Measurements from ENCODE around the gene RUNX1.

Gene RUNX1

GRCh38 chr21:34846601-34847112 is 202.4 kb downstream of the RUNX1 start:
- H3K4me3 ChIP-seq (ENCODE audit: low read depth, low read length) = no peak overlapping the region
- peak; percentile 62 for DNase-seq (ENCODE audit: low read depth)

DNA sequence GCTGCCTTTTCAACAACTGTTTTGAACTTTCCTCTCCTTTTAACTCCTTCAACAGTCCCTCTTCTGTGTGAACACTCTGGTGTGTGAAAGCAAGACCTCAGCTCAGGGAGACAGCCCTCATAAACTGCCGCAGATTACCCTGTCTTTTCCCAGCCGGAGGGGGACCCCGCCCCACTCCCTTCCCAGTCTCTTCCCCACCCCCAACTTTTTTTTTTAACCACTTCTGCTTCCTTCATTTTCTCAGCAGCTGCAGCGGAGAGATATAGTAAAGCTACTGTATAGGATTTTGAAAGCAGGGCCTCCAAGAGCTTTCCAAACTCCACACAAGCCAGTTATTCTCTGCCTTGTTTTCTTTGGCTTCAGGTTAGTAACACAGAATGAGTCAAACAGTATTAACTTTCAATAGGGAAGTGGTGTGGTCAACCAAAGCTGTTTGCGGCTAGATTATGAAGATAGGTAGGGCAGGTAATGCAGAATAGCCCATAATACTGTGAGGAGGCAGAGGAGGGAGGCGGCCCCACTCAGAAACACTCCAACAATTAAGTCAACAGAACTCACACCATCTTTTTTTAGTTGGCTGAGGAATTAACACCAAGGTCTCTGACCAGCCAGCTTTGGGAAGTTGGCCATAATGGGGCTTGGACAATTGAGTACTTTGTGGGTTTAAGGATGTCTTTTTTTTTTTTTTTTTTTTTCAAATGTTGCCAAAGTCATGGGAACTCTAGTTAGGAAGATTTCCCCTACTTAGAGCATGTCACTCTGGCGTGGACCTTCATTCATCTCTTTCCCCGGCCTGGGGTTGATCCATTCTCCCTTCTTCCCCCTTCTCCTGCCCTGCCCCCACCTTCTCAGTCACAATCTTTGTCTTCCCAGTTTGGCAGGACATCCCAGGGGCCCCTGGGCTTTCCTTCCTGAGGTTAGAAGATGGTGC is 203.3 kb downstream of the RUNX1 start:
- H3K4me3 ChIP-seq (ENCODE audit: low read depth, low read length) = no peak overlapping the region
- peak; percentile 77 for DNase-seq (ENCODE audit: low read depth)

- no peak overlapping the region for H3K4me3 ChIP-seq (ENCODE audit: low read depth, low read length)
Measured at GRCh38 chr21:34844924-34845238, 204.2 kb downstream of the RUNX1 start.

DNA sequence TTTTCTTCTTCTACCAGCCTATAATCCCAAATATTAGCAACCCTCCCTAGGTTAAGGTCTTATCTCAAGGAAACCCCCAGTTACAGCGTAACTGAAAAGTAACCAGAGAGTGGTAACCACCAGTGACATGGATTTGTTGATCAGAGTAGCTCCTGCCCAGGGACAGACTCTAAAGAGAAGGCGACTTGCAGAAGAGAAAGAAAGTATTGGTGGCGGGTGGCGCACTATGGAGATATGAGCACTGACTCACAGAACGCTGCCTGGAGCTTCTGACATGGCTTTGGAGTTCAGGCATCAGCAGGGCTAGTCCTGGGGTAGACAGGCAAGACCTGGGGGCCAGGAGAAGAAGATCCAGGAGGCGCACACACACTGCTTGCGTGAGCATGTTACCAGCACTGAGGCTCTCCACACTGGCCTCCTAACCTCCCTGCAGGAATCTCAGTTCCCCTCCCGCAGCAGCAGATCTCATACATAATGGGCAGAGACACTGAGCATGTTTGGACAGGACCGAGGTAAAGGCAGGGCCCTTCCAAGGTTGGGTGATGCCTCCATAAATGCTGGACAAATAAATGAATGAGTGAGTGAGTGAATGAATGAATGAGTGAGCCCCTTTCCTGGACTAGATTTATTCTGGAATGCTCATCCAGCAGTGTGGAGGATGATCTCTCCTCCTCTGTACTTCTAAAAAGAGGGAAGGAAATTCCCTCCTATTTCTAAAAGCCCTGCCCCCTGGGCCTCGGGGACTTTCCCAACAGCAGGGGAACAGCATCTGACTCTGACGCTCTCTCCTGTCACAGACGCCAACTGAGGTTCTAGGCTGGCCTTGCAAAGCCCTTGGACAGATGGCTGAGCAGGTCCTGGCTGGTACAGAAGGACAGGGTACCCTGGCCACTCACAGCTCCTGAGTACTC is 204.8 kb downstream of the RUNX1 start:
- no peak for DNase-seq (ENCODE audit: low read depth)
- H3K4me3 ChIP-seq (ENCODE audit: low read depth, low read length) = no peak overlapping the region

More at GRCh38 chr21:34844924-34845238, 204.2 kb downstream of the RUNX1 start:
- DNase-seq (ENCODE audit: low read depth) = no peak

- no peak overlapping the region for H3K4me3 ChIP-seq (ENCODE audit: low read depth, low read length)
- no peak for DNase-seq (ENCODE audit: low read depth)
Measured at GRCh38 chr21:34843562-34843961, 205.5 kb downstream of the RUNX1 start.

GRCh38 chr21:34841154-34841553 is 207.9 kb downstream of the RUNX1 start:
- DNase-seq (ENCODE audit: low read depth) = no peak
- H3K4me3 ChIP-seq (ENCODE audit: low read depth, low read length) = no peak overlapping the region

DNA sequence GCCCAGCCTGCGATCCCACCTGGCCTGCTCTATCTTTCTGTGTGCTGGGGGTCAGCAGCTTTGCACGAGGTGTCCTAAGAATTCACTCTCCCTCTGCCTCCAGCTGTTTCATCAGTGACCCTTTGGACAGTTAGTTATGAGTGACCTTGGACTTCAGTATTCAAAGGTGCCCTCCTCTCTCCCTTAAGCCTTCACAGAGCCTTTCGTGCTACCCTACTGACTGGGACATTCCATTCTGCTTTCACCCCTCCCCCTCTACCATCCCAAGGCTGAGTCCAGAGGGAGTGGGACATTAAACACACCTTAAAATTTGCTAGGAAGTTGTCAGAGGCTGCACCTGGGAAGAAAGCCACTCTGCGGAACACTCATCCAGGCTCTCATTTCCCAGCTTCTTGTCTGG is 208.4 kb downstream of the RUNX1 start:
- DNase-seq (ENCODE audit: low read depth) = no peak
- no peak overlapping the region for H3K4me3 ChIP-seq (ENCODE audit: low read depth, low read length)

DNA sequence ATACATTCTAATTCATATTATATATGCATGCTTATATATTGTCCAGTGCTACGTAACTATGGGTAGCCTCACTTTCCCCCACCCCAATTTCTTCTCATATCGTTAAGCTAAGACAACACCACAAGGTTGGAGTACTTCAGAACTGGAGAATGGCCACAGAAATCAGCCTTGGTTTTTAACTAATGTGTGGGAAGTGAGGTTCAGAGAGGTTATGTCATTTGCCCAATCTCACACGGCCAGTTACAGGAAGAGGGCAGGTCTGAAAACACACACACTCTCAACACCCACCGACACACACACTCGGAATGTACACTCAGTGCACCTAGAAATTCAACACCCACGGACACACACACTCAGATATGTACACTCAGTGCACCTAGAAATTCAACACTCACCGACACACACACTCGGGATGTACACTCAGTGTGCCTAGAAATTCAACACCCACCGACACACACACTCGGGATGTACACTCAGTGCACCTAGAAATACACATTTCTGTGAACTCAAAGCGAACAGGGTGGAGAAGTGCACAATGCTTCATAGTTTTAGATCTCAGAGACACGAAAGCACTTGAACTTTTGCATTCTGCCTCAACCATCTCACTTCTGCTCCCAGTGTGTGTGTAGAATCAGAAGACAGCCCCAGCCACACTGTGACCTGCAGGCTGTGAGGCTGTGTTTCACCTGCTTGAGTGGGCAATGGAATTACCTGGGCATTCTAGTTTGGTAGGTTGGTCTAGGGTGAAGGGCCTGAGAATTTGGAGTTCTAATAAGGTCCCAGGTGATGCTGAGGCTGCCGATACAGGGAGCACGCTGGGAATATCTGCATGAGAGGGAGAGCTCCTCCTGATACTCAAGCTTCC is 209.9 kb downstream of the RUNX1 start:
- peak overlapping the region; percentile 4 for H3K4me3 ChIP-seq (ENCODE audit: low read depth, low read length)
- no peak for DNase-seq (ENCODE audit: low read depth)

DNA sequence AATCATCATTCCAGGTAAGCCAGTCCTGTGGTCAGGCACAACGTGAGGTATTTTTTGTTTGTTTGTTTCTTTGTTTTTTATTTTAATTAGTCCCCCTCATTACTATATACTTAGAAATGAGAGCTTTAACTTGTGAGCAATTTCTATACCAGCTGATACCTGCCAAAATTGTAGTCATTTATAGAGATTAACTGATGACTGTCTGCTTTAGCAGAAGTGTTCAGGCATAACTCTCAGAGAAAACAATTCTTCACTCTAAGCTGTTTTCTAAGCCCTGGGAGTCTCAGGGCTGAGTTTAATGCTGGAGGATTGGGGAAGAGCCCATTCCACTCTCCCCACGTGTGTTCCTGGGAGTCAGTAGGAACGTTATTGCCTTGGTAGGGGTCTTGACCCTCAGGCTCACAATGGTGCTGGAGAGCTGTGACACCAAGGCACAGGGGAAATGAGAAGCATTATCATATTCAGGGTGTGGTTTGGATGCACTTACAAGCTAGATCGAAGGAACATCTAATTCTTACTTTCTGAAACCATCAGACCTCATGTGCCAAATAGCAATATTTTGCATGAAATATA is 212.1 kb downstream of the RUNX1 start:
- peak overlapping the region; percentile 46 for H3K4me3 ChIP-seq (ENCODE audit: low read depth, low read length)
- DNase-seq (ENCODE audit: low read depth) = no peak

DNA sequence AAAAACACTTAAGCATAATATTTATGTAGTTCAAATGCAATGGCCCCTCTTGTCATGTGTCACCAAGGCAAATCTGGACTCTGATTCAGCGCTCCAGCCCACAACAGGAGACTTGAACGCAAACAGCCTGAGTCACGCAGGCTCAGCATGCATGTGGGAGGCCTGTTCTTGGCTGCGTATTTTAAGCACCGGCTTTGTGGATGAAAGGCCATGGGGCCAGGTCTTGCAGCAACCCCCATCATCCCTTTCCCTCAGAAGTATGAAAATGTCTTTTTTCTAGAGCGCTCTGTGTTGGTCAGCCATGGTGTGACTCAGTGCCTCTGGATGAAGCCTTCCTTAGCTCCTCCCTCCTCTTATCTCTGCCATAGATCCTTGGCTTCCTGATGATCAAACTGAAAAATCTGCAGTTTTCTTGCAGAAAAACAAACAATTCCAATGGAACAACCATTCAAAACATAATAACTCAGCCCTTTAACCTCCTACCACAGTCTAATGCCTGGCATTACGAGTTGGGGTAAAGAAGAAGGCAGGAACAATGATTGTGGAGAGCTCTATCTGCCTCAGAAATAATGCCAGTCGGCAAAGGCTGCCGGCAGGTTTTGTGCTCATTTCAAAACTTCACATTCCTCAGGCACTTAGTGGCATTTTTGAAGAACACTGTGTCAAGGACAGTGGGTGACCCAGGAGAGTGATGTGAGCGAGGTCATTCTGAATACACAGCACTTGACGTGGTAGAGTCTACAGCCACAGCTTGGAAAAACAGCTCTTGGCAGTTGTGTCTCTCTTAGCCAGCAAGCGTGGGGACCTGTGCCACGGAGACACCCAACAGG is 212.8 kb downstream of the RUNX1 start:
- DNase-seq (ENCODE audit: low read depth) = peak; percentile 100
- peak overlapping the region; percentile 46 for H3K4me3 ChIP-seq (ENCODE audit: low read depth, low read length)

GRCh38 chr21:34835526-34835925 is 213.6 kb downstream of the RUNX1 start:
- no peak overlapping the region for H3K4me3 ChIP-seq (ENCODE audit: low read depth, low read length)
- peak; percentile 84 for DNase-seq (ENCODE audit: low read depth)

GRCh38 chr21:34834852-34835501 is 214.1 kb downstream of the RUNX1 start:
- no peak overlapping the region for H3K4me3 ChIP-seq (ENCODE audit: low read depth, low read length)
- no peak for DNase-seq (ENCODE audit: low read depth)

GRCh38 chr21:34834290-34834689 is 214.8 kb downstream of the RUNX1 start:
- DNase-seq (ENCODE audit: low read depth) = no peak
- no peak overlapping the region for H3K4me3 ChIP-seq (ENCODE audit: low read depth, low read length)

DNA sequence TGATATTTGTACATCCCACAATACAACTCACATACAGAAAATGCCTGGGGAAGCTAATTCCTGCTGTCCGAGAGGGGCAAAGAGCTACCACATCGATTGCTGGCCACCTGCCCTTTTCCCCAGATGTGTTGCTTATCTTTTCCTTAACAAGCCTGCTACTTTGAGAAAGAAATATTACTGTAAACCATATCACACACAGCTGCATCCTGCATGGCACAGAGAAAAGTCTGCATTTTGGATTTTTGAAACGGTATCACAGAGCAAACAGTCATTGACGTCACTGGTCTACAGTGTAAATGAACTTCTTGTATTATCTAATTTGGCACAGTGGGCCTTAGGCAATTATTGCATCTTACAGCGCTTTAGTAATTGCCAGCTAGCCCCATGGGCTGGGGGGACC is 215.6 kb downstream of the RUNX1 start:
- DNase-seq (ENCODE audit: low read depth) = no peak
- no peak overlapping the region for H3K4me3 ChIP-seq (ENCODE audit: low read depth, low read length)

GRCh38 chr21:34830386-34831170 is 218.5 kb downstream of the RUNX1 start:
- H3K4me3 ChIP-seq (ENCODE audit: low read depth, low read length) = no peak overlapping the region

DNA sequence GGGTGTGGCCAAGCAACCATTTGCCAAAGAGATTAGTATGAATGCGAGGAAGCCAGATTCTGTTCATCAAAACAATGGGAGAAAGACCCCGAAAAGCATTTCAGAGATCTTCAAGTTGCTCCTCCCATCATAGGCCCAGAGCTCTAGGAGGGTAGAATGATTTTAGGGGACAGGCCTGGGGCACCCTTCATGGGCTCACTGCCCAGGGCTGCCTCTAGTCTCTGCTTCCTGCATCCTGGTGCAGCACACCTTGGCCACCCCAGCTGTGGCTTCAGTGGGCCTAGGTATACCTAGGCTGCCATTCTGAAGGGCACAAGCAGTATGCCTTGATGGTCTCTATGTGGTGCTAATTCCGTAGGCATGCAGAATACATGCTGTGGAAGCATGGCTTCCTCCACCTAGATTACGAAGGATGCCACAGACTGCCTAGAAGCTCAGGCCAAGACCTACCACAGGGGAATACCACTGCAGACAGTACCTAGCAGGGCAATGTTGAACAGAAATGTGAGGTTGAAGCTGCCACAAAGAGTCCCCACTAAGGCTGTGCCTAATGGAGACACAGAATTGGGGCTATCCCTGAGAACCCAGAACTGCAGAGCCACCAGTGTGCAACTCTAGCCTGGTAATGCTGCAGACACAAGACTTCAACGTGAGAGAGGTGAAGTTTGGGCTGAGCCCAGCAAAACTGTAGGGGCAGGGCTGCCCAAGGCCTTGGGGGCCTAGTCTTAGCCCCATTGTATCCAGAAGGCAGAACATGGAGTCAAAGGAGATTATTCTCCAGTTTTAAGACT is 221.5 kb downstream of the RUNX1 start:
- no peak overlapping the region for H3K4me3 ChIP-seq (ENCODE audit: low read depth, low read length)

More at GRCh38 chr21:34830386-34831170, 218.5 kb downstream of the RUNX1 start:
- no peak for DNase-seq (ENCODE audit: low read depth)

More for the DNA sequence above, 221.5 kb downstream of the RUNX1 start:
- DNase-seq (ENCODE audit: low read depth) = no peak
